Brain microvascular endothelial cell (primary cell): Measurements from ENCODE around the gene PSME4.
"Not testable (repeated sequence)": the region's sequence is repeated elsewhere in the genome, so short reads cannot be mapped to it uniquely, and the experiment has no call there.

Experiments used
- DNase-seq: peaks from one replicate; pipeline ENCODE4 v3.0.0-alpha.2; 2020
- H3K27ac ChIP-seq: fragments of 250-450 bp; sonication (Bioruptor Pico); 2 replicates; pipeline ENCODE4 v1.5.1; 2020; ENCODE audit warnings: mild to moderate bottlenecking, moderate library complexity
- H3K27me3 ChIP-seq: fragments of 250-450 bp; sonication (Bioruptor Pico); replicated peaks from 2 replicates; pipeline ENCODE4 v1.5.1; 2020; ENCODE audit warnings: mild to moderate bottlenecking
- H3K36me3 ChIP-seq: fragments of 250-450 bp; sonication (Bioruptor Pico); replicated peaks from 2 replicates; pipeline ENCODE4 v1.5.1; 2020; ENCODE audit warnings: mild to moderate bottlenecking
- H3K4me3 ChIP-seq: 2 replicates; pipeline ENCODE4 v1.5.1; 2011; ENCODE audit warnings: low read depth, mild to moderate bottlenecking, control low read depth, low read length, moderate library complexity
- CTCF ChIP-seq: IDR thresholded peaks from 2 replicates; pipeline ENCODE4 v1.5.1; 2011; ENCODE audit warnings: low read depth, mild to moderate bottlenecking, moderate library complexity, low read length, control low read depth, inconsistent platforms; ENCODE audit errors: missing control alignments
- in situ Hi-C: cut with HindIII; loops from 2 replicates; pipeline ENCODE4 v1.10.0; 2017; ENCODE audit warnings: low sequenced_read_pairs, low pct_ligation_motif_present

Gene PSME4

GRCh38 chr2:53939656-53940055 is 31.1 kb downstream of the PSME4 start:
- Histone ChIP-seq H3K27me3 (no peaks in the 10 kb centered on the region), H3K4me3 (no peak overlapping the region), H3K36me3 (peaks cover 15% of the 10 kb centered on the region), H3K27ac (no peak overlapping the region)
- in situ Hi-C loops: no loop called here
- no peak for DNase-seq
- no peak for TF ChIP-seq CTCF

DNA sequence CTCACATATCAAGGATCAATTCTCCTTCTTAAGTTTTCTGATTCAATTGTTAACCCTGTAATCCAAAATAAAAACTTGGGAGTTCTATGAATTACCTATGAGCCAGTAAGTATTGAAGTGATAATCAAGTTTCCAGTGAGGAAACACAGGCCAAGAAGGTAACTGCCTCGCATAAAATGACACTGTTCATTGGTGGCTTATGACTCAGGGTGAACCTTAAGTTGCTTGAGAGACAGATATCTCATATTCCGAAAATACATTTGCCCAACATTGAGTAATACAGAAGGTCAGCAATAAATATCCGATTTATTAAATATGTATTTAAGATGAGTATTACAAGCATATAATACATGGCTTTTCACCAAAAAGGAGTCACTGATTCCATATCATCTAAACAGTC is 31.9 kb downstream of the PSME4 start:
- no peak for TF ChIP-seq CTCF
- in situ Hi-C loops: no loop called here
- H3K36me3 ChIP-seq: peaks cover 15% of the 10 kb centered on the region
- H3K27me3 ChIP-seq: no peaks in the 10 kb centered on the region
- H3K27ac ChIP-seq: no peak overlapping the region
- no peak for DNase-seq
- no peak overlapping the region for H3K4me3 ChIP-seq

GRCh38 chr2:53933329-53933728 is 37.5 kb downstream of the PSME4 start:
- in situ Hi-C loops: no loop called here
- DNase-seq: no peak
- TF ChIP-seq CTCF: no peak
- H3K36me3 ChIP-seq: peaks cover 44% of the 10 kb centered on the region
- no peak overlapping the region for H3K27ac ChIP-seq
- no peaks in the 10 kb centered on the region for H3K27me3 ChIP-seq
- no peak overlapping the region for H3K4me3 ChIP-seq

DNA sequence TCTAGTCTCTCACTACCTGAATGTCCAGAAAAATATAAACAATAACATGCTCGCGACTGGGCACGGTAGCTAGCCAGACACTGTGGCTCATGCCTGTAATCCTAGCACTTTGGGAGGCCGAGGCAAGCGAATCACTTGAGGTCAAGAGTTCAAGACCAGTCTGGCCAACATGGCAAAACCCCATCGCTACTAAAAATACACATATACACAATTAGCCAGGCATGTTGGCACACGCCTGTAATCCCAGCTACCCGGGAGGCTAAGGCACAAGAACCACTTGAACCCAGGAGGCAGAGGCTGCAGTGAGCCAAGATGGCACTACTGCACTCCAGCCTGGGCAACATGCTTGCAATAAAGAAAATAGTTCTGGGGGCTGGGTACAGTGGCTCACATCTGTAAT is 44.5 kb downstream of the PSME4 start:
- peaks cover 65% of the 10 kb centered on the region for H3K36me3 ChIP-seq
- H3K27ac ChIP-seq, in situ Hi-C loops, H3K27me3 ChIP-seq, H3K4me3 ChIP-seq, DNase-seq: not testable (repeated sequence)

DNA sequence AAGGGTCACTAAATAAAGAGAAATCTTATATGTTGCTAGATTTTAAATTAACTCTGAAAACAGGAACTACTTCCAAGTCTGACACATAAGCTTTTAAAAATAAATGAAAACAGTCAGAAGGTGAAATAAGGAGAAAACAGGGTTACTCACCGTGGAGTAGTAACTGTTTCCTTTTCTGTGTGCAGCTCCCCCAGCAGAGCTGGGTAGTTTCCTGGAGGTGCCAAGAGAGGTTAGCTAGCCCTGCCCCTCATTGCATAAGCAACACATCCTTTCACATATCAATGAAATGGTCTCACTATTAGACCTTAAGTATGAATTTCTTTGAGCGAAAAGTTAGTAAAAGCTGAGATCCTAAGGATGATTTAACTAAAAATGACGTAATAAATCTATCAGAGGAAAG is 57.1 kb downstream of the PSME4 start:
- no peak for TF ChIP-seq CTCF
- in situ Hi-C loops: no loop called here
- Histone ChIP-seq H3K27me3 (no peaks in the 10 kb centered on the region), H3K36me3 (peaks cover 16% of the 10 kb centered on the region), H3K27ac (no peak overlapping the region), H3K4me3 (no peak overlapping the region)
- DNase-seq: peak; percentile 29

DNA sequence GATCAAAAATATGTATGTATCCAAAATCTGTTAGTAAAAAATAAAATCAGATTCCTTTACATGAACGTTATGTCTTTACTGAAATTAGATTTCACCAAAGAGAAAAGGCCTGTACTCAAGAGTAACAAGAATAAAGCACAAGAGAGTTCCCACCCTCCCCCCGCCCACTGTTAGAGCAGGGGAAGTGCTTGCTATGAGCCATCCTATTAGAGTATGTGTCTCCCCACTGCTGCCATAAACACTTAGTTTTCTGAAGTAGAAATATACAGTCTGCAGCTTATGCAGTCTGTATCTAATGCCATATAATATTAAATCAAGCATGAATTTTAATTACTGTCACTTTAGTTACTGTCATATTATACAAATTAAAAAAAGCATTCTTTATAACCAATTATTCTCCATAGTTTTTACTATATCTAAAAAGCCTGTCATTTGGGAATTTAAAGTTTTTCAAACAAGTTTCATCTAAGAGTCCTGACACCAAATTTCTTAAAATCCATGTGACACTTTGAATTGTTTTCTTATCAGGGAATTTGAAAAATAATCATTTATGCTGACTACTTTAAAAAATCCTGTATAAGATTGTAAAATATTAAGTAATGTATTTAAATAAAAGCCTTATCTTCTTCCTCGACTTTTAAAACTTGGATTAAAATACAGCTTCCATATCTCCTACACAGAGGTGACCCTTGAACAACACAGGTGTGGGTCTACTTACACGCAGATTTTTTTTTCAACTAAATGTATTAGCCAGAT is 59.2 kb downstream of the PSME4 start:
- Histone ChIP-seq H3K27ac (no peak overlapping the region), H3K4me3 (no peak overlapping the region), H3K36me3 (peaks cover 28% of the 10 kb centered on the region), H3K27me3 (no peaks in the 10 kb centered on the region)
- TF ChIP-seq CTCF: no peak
- in situ Hi-C loops: no loop called here
- DNase-seq: no peak
